ENCODE measurements around the gene RFTN1.

DNA sequence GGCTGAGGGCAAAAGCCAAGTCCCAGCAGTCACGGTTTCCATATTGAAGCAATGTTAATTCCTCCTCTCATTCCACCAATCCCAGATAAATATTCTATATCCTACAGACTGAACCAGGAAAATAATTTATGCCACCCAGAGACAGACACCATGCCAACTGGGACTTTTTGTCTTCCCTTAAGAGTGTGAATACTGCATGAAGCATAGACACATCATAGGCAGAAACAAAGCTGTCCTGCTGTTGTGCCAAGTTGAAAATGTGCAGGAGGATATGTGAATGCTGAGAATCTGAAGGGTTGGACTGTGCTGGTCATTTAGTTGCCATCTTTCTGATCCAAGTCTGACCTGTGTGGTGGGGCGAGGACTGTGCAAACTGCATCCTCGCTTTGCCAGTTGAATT, 37.7 kb downstream of the RFTN1 start:
- no peak for TF ChIP-seq CTCF (conservative IDR thresholded peaks at IDR 0.05; ENCODE audit: low read length)
- no peak for TF ChIP-seq EZH2phosphoT487 (IDR thresholded peaks at IDR 0.05; ENCODE audit: borderline replicate concordance, low read depth, low read length)

Data from OCI-LY7 (cell line).